Epidermal melanocyte (primary cell): Measurements from ENCODE around the gene EEFSEC.

Experiments used
- DNase-seq: peaks from one replicate; pipeline ENCODE4 v3.0.0; 2011; ENCODE audit warnings: low spot score; ENCODE audit not compliant: insufficient read length

Gene EEFSEC

DNA sequence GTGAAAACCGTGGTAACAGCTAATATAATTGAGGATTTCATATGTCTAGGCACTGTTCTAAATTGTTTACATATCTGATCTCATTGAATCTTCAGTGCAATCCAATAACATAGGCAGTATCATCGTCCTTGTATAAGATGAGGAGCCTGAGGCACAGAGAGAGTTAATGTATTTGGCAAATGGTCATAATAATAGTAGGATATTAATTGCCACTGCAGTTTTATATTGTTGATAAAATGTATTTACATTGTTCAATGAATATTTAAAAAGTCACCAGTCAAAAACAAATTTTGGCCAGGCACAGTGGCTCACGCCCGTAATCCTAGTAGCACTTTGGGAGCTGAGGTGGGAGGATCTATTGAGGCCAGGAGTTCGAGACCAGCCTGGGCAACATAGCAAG, 88.5 kb downstream of the EEFSEC start:
- no peak for DNase-seq

DNA sequence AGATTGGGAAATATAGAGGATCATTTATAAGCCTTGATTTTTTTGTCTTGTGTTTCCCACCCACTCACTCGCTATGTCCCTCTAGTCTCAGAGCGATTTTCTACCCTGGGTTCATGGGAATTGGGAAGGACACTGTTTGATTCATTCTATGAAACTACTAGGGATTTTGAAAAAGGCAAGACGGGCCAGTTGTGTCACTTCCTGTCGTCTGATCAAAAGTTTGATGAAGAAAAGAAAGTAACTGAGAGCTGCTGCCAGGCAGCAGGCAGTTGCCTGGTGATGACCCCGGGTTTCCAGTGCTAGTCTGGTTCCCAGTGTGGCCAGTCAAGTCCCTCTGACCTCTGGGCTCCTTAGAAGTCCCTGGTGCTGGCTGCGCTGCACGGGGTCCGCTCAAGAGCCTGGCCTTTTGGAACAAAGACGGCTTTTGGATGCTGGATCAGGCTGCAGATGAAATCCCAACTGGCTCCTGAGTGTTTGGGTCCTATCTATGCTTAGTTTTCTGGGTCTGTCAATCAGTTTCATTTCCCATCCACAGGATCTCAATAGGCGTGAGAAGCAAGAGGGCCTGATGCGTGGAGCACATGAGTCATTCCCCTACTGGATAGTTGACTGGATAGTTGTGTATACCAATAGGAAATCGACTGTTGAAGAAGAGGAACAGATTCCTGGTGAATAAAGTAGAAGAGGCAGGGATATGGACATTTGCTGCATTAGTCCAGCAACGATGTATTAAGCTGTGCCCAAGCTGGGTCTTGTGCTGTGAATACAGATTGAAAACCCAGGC, 89.7 kb downstream of the EEFSEC start:
- no peak for DNase-seq

DNA sequence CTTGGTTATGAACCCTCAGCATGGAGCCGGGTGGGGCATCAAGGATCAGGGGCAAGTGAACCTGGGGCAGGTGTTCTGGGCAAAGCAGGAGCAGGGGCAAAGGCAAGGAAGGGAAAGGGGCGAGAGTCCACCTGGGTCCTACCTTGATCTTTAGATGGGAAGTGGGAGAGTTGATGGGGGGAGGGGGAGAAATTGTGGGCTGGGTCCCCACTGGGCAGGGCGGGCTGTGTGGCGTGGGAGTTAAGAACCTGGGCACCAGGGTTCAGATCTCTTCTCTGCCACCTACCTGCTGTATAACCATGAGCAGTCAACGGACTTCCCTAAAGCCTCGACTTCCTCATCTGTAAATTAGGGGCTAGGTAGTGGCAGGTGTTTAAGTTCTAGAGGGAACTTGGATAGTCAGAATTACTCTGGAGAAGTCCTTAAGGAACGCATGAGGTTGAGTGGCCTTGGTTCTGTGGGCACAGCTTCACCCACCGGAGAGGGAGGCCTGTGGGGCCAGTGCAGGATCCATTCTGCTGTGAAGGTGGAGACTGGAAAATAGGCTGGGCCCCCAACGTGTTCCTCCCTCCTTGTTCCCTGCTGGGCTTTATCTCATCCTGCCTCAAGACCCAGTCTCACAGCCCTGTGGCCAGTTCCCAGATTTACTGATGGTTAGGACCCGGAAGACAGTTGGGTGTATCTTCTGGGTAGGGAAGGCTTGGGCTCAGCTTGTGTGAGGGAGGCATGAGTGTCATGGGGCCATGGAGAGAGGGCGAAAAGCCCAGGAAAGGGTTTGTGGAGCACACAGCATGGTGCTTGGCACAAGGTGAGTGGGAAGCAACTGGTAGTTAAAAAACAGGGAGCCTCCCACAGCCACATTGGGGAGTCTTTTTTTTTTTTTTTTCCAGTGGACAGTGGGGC, 90.6 kb downstream of the EEFSEC start:
- DNase-seq: no peak

DNA sequence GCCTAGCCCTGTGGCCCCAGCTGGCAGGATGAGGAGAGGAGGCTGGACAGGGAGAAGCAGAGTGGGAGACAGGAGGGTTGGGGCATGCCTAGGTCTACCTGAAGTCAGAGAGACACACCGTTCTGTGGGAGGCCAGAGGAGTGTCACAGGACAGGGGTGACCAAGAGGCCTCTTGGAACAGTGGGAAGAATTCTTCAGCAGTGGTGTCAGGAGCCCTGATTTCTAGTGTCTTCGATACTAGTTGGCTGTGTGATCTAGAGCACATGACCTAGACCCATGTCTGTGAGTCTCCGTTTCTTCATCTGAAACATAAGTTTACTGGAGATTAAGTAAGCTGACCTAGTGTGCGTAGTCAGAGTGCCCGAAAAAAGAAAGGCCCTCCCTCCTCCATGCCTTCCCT, 92.2 kb downstream of the EEFSEC start:
- DNase-seq: no peak

DNA sequence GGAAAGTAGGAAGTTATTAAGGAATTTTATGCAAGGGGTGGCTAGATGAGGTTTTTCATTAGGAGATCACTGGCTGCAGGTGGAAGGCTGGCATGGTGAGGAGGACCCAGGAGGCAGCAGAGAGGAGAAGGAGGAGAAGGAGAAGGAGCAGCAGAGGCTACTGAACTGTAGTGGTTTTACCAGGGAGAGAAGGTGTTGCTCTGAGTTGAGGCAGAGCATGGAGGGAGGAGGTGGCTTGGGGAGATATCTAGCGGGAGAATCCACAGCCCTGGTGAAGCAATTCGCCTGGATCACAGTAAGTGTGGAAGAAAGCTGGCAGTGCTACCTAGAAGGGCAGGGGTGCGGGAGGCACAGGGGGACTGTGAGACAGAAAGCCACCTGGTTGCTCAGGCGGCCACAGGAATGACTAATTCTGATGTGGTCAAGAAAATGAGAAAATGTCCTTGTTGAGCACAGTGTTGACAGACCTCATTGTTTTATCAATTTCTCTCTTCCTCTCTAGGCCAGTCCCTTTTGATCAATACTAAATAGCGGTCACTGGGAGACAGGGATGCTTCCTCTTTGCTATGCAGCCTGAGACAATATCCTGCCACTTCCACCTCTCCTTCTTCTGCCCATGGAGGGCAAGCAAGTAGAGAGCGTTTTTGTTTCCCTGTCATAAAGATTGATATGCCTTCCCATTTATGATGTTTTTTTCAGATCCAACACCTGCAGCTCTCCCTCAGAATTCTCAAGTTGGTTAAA, 94.6 kb downstream of the EEFSEC start:
- DNase-seq: no peak

DNA sequence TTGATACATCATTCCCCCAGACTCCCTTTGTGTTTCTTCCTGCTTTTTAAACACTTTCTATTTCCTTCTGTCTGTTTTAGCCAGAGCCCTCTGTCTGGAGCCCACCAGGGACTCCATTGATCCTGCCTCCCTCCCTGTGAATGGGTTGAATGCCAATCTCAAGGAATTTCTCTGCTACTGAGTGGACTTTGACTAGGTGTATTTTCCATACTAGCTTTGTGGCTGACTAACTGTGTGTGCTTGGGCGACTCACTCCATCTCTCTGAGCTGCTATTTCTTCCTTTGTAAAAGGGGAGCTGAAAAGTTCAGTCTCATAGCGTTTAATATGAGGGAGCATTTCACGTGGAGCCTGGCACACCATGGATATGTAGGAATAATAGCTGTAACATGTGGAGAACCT, 98.8 kb downstream of the EEFSEC start:
- DNase-seq: no peak

DNA sequence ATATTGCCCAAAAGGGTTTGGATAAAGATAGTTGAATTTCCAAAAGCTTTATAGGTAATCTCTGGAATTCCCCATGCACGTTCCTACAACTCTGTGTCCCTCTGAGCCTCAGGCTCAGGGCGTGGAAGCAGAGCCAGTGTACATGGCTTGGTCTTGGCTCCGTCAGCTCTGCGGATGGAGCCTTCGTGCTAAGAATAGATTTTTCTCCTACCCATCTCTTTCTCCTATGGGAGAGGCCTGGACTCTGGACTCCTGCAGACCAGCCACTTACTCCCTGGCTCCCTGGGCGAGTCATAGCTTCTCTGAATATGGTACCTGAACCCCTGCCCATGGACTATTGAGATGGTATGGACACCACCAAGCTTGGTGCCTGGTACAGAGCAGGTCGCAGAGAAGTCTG, 99.9 kb downstream of the EEFSEC start:
- DNase-seq: no peak

DNA sequence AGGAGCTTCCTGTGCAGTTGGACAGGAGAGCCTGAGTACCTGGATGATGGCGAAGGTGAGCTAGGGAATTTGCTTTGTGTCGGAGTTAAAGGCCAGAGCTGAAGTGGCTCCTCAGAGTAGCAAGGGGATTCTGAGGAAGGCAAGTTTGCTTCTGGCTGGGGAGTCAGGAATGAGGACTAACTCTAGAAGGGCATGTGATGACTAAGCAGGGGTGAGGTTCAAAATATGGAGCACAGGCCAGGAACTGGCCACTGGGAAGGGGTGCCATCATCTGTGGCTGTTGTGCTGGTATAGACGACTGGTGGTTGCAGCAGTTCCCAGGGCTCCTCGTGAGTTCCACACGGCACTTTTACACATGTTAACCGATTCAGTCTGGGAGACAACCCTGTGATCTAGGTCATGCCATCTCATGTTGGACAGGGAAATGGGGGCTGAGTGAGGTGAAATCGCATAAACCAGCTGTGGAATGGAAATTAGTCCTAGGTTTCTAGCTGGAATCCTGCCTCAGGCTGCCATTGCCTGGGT, 100.8 kb downstream of the EEFSEC start:
- no peak for DNase-seq

DNA sequence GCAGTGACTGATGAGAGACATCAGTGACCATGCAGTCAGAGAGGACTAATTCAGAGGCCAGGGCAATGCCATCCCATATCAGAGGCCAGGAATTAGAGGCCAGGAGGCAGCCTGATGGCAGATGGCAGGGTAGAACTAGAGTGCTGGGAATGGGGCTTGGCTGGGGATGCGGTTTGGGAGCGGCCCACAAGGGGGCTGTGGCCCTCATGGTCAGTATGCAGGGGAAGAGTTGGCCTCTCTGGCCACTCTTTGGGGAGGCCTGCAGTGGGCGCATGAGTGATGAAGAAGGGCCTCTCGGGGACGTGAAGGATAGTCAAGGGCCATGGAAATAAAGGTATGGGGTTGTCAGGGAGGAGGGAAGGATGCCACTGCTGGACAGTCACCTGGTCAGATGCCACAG, 101.7 kb downstream of the EEFSEC start:
- DNase-seq: no peak

DNA sequence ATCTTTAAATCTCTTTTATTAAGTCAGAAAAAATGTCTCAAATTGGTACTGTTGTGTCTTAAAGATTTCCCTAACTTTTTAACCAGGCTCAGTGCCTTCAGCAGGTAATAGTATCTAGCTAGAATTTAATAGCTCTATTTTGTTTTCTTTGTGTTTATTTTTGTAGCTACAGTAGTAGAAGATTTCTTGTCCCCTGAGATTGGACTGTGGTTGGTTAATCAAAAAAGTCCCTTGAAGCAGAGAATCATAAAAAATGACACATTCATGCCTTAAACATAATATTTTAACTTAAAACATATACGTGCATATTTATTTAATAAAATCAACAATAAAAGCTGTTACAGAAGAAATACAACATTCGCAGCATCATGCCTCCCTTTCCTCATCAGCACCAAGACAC, 102.8 kb downstream of the EEFSEC start:
- DNase-seq: no peak

- no peak for DNase-seq
Observed at GRCh38 chr3:128257632-128258031, 104.4 kb downstream of the EEFSEC start.

DNA sequence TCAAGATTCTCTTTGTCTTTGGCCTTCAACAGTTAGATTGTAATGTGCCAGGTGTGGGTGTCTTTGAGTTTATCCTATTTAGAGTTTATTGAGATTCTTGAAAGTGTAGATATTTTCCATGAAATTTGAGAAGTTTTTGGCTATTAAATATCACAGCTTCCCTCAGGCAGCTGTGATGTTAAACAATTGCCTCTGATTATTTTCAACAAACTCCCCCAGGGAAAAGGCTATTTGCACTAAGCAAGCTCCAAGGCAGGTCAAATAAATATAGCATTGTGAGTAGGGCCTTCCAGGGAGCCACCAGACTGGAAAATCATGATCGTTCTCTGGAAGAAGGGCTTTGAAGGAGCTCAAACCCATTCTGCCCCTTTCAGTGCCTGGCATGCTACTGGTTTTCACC, 107.0 kb downstream of the EEFSEC start:
- no peak for DNase-seq

DNA sequence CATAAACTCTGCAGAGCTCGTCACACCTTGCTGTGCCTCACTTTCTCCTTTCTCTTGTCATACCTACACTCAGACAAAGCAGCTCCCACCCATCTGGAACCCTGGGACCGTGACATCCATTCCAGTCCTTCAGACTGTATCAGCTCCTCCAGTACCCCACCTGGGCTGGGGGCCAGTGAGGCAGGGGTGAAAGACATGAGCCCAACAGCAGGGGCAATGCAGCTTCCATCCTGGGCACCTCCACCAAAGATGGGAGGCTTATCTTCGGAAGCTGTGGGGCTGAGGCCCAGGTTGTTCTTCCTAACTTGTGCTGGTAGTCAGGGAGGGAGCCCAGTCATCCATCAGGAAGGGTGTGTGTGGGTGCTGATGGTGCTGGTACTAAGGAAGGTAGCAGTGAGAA, 109.2 kb downstream of the EEFSEC start:
- no peak for DNase-seq

DNA sequence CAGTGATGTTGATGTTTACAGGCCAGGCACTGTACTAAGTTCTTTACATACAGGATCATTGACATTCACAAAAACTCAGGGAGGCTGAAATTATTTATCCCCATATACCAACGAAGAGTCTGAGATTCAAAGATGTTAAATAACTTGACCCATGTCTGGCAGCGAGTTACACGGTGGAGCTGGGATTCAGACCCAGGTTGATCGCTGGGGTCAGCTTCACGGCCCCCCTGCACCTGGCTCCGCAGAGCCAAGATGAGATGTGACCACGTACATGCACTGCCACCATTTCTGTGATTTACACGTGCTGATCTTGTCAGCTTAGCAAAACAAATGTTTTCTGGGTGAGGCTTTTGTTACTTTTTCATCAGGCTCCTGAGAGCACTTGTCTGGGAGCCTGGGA, 109.8 kb downstream of the EEFSEC start:
- DNase-seq: no peak

DNA sequence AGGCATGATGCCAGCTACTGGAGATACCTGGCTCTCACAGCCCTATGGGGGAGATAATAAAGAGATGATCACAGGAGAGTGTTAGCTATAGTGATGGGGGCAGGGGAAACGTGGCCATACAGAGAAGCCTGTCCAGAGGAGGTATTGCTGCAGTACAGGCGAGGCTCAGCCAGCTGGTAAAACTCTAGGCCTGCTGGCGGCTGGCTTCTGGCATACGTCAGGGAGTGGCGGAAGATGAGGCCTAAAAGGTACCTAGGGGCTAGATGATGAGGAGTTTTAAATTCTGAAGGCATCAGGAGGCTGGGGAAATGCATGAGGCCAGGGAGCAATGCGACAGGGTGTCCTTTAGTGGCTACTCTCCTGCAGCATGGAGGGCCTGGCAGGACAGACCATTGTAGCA, 110.7 kb downstream of the EEFSEC start:
- no peak for DNase-seq

GRCh38 chr3:128266453-128266852, 113.2 kb downstream of the EEFSEC start:
- no peak for DNase-seq

DNA sequence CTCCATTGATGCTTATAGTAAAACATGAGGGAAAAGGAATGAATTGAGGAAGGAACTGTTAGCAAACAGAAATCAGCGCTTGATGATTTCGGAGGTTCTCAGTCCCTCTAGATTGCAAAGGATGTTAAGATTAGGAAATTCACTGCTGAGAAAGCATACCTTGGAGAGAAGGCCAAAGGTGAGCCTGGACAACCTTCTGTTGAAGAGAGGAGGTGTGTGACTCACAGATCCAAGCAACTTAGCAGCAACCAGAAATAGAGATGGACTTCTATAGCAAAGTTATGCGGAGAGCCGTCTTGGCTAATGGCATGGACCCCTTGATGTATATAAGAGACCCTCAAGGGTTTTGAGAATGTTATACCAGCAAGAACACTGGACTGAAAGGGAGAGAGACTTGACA, 114.3 kb downstream of the EEFSEC start:
- DNase-seq: no peak

GRCh38 chr3:128269006-128269775, 115.9 kb downstream of the EEFSEC start:
- DNase-seq: no peak

DNA sequence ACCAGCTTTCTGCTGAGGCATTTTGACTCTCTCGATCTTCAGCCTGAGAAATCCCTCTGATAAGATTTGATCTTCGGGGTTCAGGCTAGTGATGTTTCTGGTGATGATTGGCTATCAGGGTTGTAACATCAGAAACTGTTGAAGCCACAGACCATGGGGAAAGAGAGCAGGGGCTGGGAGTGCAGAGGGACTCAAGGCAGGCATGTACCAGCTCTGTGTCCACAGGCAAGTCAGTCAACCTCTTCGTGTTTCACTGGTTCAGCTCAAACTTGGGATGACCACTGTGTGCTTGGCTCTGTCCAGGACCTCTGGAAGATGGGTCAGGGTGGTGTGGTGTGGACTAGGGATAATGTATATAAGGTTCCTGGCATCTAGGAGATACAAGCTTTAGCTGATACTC, 116.5 kb downstream of the EEFSEC start:
- DNase-seq: no peak

GRCh38 chr3:128270559-128271492, 117.5 kb downstream of the EEFSEC start:
- no peak for DNase-seq
